GM21447 (cell line): ENCODE data around the gene MYOD1.

Experiments
- ATAC-seq: cut with Tn5 transposase; IDR thresholded peaks from one replicate; pipeline ENCODE4 v1.9.1; 2021; ENCODE audit not compliant: unreplicated experiment

MYOD1 gene

GRCh38 chr11:17769218-17769617, 49.8 kb downstream of the MYOD1 start:
- no peak for ATAC-seq

- ATAC-seq = no peak
Observed at GRCh38 chr11:17770048-17770652, 50.8 kb downstream of the MYOD1 start.

GRCh38 chr11:17770917-17771316, 51.5 kb downstream of the MYOD1 start:
- ATAC-seq = no peak

- ATAC-seq = no peak
Observed at GRCh38 chr11:17771415-17771814, 52.0 kb downstream of the MYOD1 start.
